Neutrophil (primary cell): Measurements from ENCODE around the gene DLGAP4.

Experiments used
- H3K27ac ChIP-seq: fragments of 200-600 bp; sonication (generic); 2 replicates; pipeline ENCODE4 v1.5.1; 2016; ENCODE audit warnings: mild to moderate bottlenecking, moderate library complexity
- H3K27me3 ChIP-seq: fragments of 200-600 bp; sonication (generic); 2 replicates; pipeline ENCODE4 v1.6.0; 2016; ENCODE audit warnings: mild to moderate bottlenecking
- H3K36me3 ChIP-seq: fragments of 200-600 bp; sonication (generic); 2 replicates; pipeline ENCODE4 v1.5.1; 2017
- H3K4me1 ChIP-seq, 2 experiments: fragments of 200-600 bp in 1 of 2; sonication (generic) in 1 of 2; 1 replicate in 1 of 2; 2 replicates in 1 of 2; pipeline versions ENCODE4 v1.5.1 to v1.6.1; 2013 to 2016; ENCODE audit warnings: low read depth in 1 of 2, low read length in 1 of 2, mild to moderate bottlenecking in 1 of 2, moderate library complexity in 1 of 2; ENCODE audit not compliant: control insufficient read depth in 1 of 2, insufficient read depth in 1 of 2
- H3K4me3 ChIP-seq, 2 experiments: fragments of 200-600 bp in 1 of 2; sonication (generic) in 1 of 2; 1 replicate in 1 of 2; 2 replicates in 1 of 2; pipeline ENCODE4 v1.5.1; 2013 to 2016; ENCODE audit warnings: low read depth in 1 of 2, low read length in 1 of 2, mild to moderate bottlenecking in 1 of 2, moderate library complexity in 1 of 2
- H3K9me3 ChIP-seq: fragments of 200-600 bp; sonication (generic); 2 replicates; pipeline ENCODE4 v1.5.1; 2016
- CTCF ChIP-seq: fragments of 200-600 bp; sonication (generic); IDR thresholded peaks from 2 replicates; pipeline ENCODE4 v1.5.1; 2016; ENCODE audit warnings: antibody characterized with exemption

Gene DLGAP4

GRCh38 chr20:36501367-36502006 is 195.3 kb downstream of the DLGAP4 start:
- no peaks in the 10 kb centered on the region for H3K27me3 ChIP-seq
- no peaks in the 10 kb centered on the region for H3K9me3 ChIP-seq
- peaks cover 74% of the 10 kb centered on the region for H3K36me3 ChIP-seq
- no peaks in the 10 kb centered on the region for H3K4me1 ChIP-seq
- TF ChIP-seq CTCF = no peak
- no peak overlapping the region for H3K4me3 ChIP-seq
- H3K27ac ChIP-seq = no peak overlapping the region

- no peak for TF ChIP-seq CTCF
- H3K27ac ChIP-seq = no peak overlapping the region
- no peaks in the 10 kb centered on the region for H3K9me3 ChIP-seq
- H3K4me3 ChIP-seq = no peak overlapping the region
- H3K27me3 ChIP-seq = no peaks in the 10 kb centered on the region
- no peaks in the 10 kb centered on the region for H3K4me1 ChIP-seq
- peaks cover 67% of the 10 kb centered on the region for H3K36me3 ChIP-seq
These were observed 198.2 kb downstream of the DLGAP4 start for GRCh38 chr20:36504295-36504694.

GRCh38 chr20:36506253-36506652 is 200.1 kb downstream of the DLGAP4 start:
- H3K4me1 ChIP-seq = no peaks in the 10 kb centered on the region
- TF ChIP-seq CTCF = no peak
- H3K4me3 ChIP-seq = no peak overlapping the region
- H3K36me3 ChIP-seq = peaks cover 61% of the 10 kb centered on the region
- no peaks in the 10 kb centered on the region for H3K9me3 ChIP-seq
- no peaks in the 10 kb centered on the region for H3K27me3 ChIP-seq
- H3K27ac ChIP-seq = no peak overlapping the region

- Histone ChIP-seq H3K4me1 (no peaks in the 10 kb centered on the region), H3K36me3 (peaks cover 53% of the 10 kb centered on the region), H3K27me3 (no peaks in the 10 kb centered on the region), H3K27ac (no peak overlapping the region), H3K9me3 (no peaks in the 10 kb centered on the region), H3K4me3 (no peak overlapping the region)
- TF ChIP-seq CTCF = no peak
These were observed 201.6 kb downstream of the DLGAP4 start for GRCh38 chr20:36507746-36508145.

GRCh38 chr20:36519012-36519719 is 213.0 kb downstream of the DLGAP4 start:
- Histone ChIP-seq H3K27me3 (no peaks in the 10 kb centered on the region), H3K36me3 (peaks cover 17% of the 10 kb centered on the region)
- TF ChIP-seq CTCF = no peak

More at GRCh38 chr20:36519012-36519719, 213.0 kb downstream of the DLGAP4 start:
- H3K9me3 ChIP-seq = no peaks in the 10 kb centered on the region
- no peaks in the 10 kb centered on the region for H3K4me1 ChIP-seq
- H3K27ac ChIP-seq = no peak overlapping the region
- no peak overlapping the region for H3K4me3 ChIP-seq
